OCI-LY1 (cell line): ENCODE data around the gene RNF11.

ENCODE experiments used
- H2AFZ ChIP-seq: fragments of 200-600 bp; sonication (generic), shearing (Covaris generic); 2 replicates; pipeline ENCODE4 v1.6.0; 2014; ENCODE audit warnings: antibody characterized with exemption, mild to moderate bottlenecking, low read length
- H3F3A ChIP-seq: fragments of 200-600 bp; sonication (generic), shearing (Covaris generic); 2 replicates; pipeline ENCODE4 v1.6.0; 2014; ENCODE audit warnings: mild to moderate bottlenecking, antibody characterized with exemption, low read length, moderate library complexity; ENCODE audit not compliant: insufficient read depth
- H3K27ac ChIP-seq: fragments of 200-600 bp; sonication (generic); 2 replicates; pipeline ENCODE4 v1.5.1; 2014; ENCODE audit warnings: low read length, mixed run types, mild to moderate bottlenecking, low read depth; ENCODE audit not compliant: poor library complexity, severe bottlenecking
- H3K27me3 ChIP-seq: fragments of 200-600 bp; sonication (generic); 2 replicates; pipeline ENCODE4 v1.6.0; 2014; ENCODE audit warnings: antibody characterized with exemption, mild to moderate bottlenecking, low read length, moderate library complexity; ENCODE audit not compliant: insufficient read depth
- H3K36me3 ChIP-seq: fragments of 200-600 bp; sonication (generic); 2 replicates; pipeline ENCODE4 v1.6.1; 2014; ENCODE audit warnings: mild to moderate bottlenecking, antibody characterized with exemption, low read length, moderate library complexity, mixed read lengths; ENCODE audit not compliant: insufficient read depth
- H3K4me1 ChIP-seq: fragments of 200-600 bp; sonication (generic); 2 replicates; pipeline ENCODE4 v1.5.1; 2014; ENCODE audit warnings: mild to moderate bottlenecking, low read length, moderate library complexity; ENCODE audit not compliant: insufficient read depth, severe bottlenecking
- H3K4me2 ChIP-seq: fragments of 200-600 bp; sonication (generic), shearing (Covaris generic); 2 replicates; pipeline ENCODE4 v1.6.1; 2014; ENCODE audit warnings: low read length
- H3K4me3 ChIP-seq: fragments of 200-600 bp; sonication (generic); 2 replicates; pipeline ENCODE4 v1.5.1; 2014; ENCODE audit warnings: low read length, low read depth, mild to moderate bottlenecking, mixed read lengths; ENCODE audit not compliant: poor library complexity, severe bottlenecking
- H3K79me2 ChIP-seq: fragments of 200-600 bp; shearing (Covaris generic); 2 replicates; pipeline ENCODE4 v1.6.1; 2016; ENCODE audit warnings: mixed run types, low read length, mixed read lengths; ENCODE audit not compliant: insufficient read depth
- H3K9ac ChIP-seq: fragments of 200-600 bp; sonication (generic), shearing (Covaris generic); 2 replicates; pipeline ENCODE4 v1.6.1; 2014; ENCODE audit warnings: mild to moderate bottlenecking, low read length, mixed read lengths
- H3K9me2 ChIP-seq: fragments of 200-600 bp; sonication (generic), shearing (Covaris generic); 2 replicates; pipeline ENCODE4 v1.6.1; 2014; ENCODE audit warnings: low read depth, mild to moderate bottlenecking, low read length, mixed read lengths
- H3K9me3 ChIP-seq: fragments of 200-600 bp; shearing (Covaris generic); 2 replicates; pipeline ENCODE4 v1.6.1; 2014; ENCODE audit warnings: low read length, mixed read lengths
- H4K20me1 ChIP-seq: fragments of 200-600 bp; sonication (generic), shearing (Covaris generic); 2 replicates; pipeline ENCODE4 v1.6.0; 2016; ENCODE audit warnings: mild to moderate bottlenecking, low read length; ENCODE audit not compliant: insufficient read depth
- CTCF ChIP-seq: fragments of 200-600 bp; sonication (generic), shearing (Covaris generic); IDR thresholded peaks from 2 replicates; pipeline ENCODE4 v1.5.1; 2017; ENCODE audit warnings: mild to moderate bottlenecking, antibody characterized with exemption, low read length, moderate library complexity, mixed read lengths
- EZH2 ChIP-seq: fragments of 200-600 bp; sonication (generic), shearing (Covaris generic); IDR thresholded peaks from 2 replicates; pipeline ENCODE4 v1.8.0; 2017; ENCODE audit warnings: borderline replicate concordance, mixed run types, mild to moderate bottlenecking, antibody characterized with exemption, low read length, moderate library complexity, mixed read lengths

Gene RNF11

GRCh38 chr1:51266181-51266580, 30.1 kb downstream of the RNF11 start:
- Histone ChIP-seq H3K4me3 (no peak overlapping the region), H3K9me3 (no peaks in the 10 kb centered on the region), H3K9ac (no peak overlapping the region), H3K79me2 (no peaks in the 10 kb centered on the region), H4K20me1 (no peaks in the 10 kb centered on the region), H3K27ac (no peak overlapping the region), H3K27me3 (no peaks in the 10 kb centered on the region), H3F3A (no peaks in the 10 kb centered on the region), H3K4me1 (no peaks in the 10 kb centered on the region), H2AFZ (no peak overlapping the region), H3K4me2 (no peak overlapping the region), H3K9me2 (no peaks in the 10 kb centered on the region), H3K36me3 (no peaks in the 10 kb centered on the region)
- TF ChIP-seq EZH2 = no peak
- TF ChIP-seq CTCF = no peak

GRCh38 chr1:51266791-51267190, 30.7 kb downstream of the RNF11 start:
- TF ChIP-seq EZH2 (no peak), CTCF (no peak)
- no peaks in the 10 kb centered on the region for H3K9me3 ChIP-seq
- no peaks in the 10 kb centered on the region for H3K9me2 ChIP-seq
- no peaks in the 10 kb centered on the region for H3F3A ChIP-seq
- H3K9ac ChIP-seq = no peak overlapping the region
- no peaks in the 10 kb centered on the region for H3K79me2 ChIP-seq
- H3K4me1 ChIP-seq = no peaks in the 10 kb centered on the region
- no peak overlapping the region for H2AFZ ChIP-seq
- no peaks in the 10 kb centered on the region; the same call in 1 of the 2 replicates for H3K36me3 ChIP-seq
- no peak overlapping the region for H3K4me3 ChIP-seq
- no peaks in the 10 kb centered on the region for H3K27me3 ChIP-seq
- H4K20me1 ChIP-seq = no peaks in the 10 kb centered on the region
- no peak overlapping the region for H3K27ac ChIP-seq
- H3K4me2 ChIP-seq = no peak overlapping the region

- Histone ChIP-seq H3K79me2 (no peaks in the 10 kb centered on the region), H3K4me3 (no peak overlapping the region), H4K20me1 (no peaks in the 10 kb centered on the region), H3K27ac (no peak overlapping the region), H3K9me2 (no peaks in the 10 kb centered on the region), H3F3A (no peaks in the 10 kb centered on the region), H3K4me2 (no peak overlapping the region), H2AFZ (no peak overlapping the region), H3K36me3 (no peaks in the 10 kb centered on the region; the same call in 1 of the 2 replicates), H3K4me1 (no peaks in the 10 kb centered on the region), H3K27me3 (no peaks in the 10 kb centered on the region), H3K9ac (no peak overlapping the region), H3K9me3 (no peaks in the 10 kb centered on the region)
- TF ChIP-seq CTCF (no peak), EZH2 (no peak)
Observed at GRCh38 chr1:51268634-51269033, 32.6 kb downstream of the RNF11 start.
